Measurements from ENCODE around the gene ARHGAP44.

DNA sequence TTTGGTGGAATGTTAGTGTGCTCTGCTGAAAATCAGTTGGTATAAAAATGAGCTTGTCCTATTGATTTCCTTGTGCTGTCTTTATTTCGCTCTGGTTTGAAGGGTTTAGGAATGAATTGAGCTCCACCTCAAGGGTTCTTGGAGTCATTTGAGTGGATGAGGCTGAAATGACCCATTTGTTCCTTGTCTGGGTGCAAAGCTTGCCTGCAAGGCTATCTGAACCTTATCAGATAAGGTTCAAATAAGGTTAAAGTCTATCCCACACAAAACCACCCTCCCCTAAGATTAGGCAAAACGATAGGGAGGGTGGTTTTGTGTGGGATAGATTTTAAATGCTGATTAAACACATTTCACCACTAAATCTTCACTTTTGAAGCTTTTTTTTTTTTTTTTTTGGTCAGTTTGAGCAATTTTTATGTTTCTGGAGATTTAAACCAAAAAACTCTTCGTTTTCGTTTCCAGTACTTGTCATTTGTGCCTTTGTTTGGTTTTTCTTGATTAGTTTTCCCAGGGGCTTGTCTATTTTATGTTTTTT is 62.7 kb downstream of the ARHGAP44 start:
- TF ChIP-seq, protein P1, sequence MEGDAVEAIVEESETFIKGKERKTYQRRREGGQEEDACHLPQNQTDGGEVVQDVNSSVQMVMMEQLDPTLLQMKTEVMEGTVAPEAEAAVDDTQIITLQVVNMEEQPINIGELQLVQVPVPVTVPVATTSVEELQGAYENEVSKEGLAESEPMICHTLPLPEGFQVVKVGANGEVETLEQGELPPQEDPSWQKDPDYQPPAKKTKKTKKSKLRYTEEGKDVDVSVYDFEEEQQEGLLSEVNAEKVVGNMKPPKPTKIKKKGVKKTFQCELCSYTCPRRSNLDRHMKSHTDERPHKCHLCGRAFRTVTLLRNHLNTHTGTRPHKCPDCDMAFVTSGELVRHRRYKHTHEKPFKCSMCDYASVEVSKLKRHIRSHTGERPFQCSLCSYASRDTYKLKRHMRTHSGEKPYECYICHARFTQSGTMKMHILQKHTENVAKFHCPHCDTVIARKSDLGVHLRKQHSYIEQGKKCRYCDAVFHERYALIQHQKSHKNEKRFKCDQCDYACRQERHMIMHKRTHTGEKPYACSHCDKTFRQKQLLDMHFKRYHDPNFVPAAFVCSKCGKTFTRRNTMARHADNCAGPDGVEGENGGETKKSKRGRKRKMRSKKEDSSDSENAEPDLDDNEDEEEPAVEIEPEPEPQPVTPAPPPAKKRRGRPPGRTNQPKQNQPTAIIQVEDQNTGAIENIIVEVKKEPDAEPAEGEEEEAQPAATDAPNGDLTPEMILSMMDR (conservative IDR thresholded peaks at IDR 0.05) = no peak
- TF ChIP-seq ZFX (IDR thresholded peaks at IDR 0.05) = no peak
